HuH-7.5 (cell line): ENCODE measurements around the gene SECISBP2.
"Not testable (repeated sequence)": the region's sequence is repeated elsewhere in the genome, so short reads cannot be mapped to it uniquely, and the experiment has no call there.

Source experiments
- DNase-seq: peaks from one replicate; pipeline ENCODE4 v3.0.0; 2011; ENCODE audit warnings: low spot score

SECISBP2 gene

GRCh38 chr9:89310475-89311345, 7.6 kb upstream of the SECISBP2 start, which contains the start of gene CKS2:
CKS2 (plus strand) TSS chr9:89311195; CDS start chr9:89311293, 98 bp downstream.
- DNase-seq = peak; percentile 98

GRCh38 chr9:89311346-89312221, 6.7 kb upstream of the SECISBP2 start:
- DNase-seq = no peak

- DNase-seq = no peak
Observed at GRCh38 chr9:89312222-89312571, 6.1 kb upstream of the SECISBP2 start.

- no peak for DNase-seq
Observed at GRCh38 chr9:89313842-89314241, 4.5 kb upstream of the SECISBP2 start.

GRCh38 chr9:89314955-89315354, 3.3 kb upstream of the SECISBP2 start:
- DNase-seq = no peak

DNA sequence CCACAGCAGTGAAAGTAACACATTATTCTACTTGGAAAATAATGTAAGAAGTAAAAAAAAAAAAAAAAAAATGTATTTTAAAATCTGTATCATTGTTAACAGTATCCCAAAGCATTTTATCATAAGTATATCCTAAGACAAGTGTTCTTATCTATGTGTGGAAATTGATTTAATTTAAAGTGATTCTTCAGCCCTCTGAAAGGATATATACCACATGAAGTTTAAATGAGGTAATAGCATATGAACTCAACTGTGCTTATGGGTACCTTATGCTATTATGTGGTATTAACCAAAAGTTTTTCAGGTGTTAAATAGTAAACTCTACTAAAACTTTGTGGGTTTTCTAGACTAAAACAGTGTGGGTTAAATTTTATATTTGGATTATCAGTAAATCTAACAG, 2.8 kb upstream of the SECISBP2 start:
- no peak for DNase-seq

DNA sequence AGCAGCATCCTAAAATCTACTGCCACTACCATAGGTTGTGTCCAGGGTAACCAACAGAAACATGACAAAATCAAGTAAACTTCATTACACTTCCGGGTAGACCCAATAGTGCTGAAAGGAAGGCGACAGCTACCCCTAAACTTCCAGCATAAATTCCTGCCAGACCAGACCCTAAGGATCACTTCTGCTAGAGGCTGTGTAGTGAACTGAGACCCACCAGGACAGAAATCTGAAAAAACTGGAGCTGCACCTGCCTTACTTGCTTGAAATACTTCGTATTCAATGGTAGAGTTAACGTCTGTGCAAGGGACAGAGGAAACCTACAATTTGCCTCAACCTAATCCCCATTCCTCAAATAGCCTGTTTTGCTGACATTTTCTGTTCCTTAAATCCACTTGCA, 1.0 kb upstream of the SECISBP2 start:
- no peak for DNase-seq

GRCh38 chr9:89319015-89319905, 960 bp downstream of the SECISBP2 start:
- DNase-seq = no peak

- DNase-seq = no peak
Observed at GRCh38 chr9:89323390-89323789, 5.1 kb downstream of the SECISBP2 start.

- no peak for DNase-seq
Observed at GRCh38 chr9:89325733-89326132, 7.4 kb downstream of the SECISBP2 start.

GRCh38 chr9:89328064-89328463, 9.8 kb downstream of the SECISBP2 start:
- no peak for DNase-seq

- DNase-seq = no peak
Observed at GRCh38 chr9:89329917-89330316, 11.6 kb downstream of the SECISBP2 start.

DNA sequence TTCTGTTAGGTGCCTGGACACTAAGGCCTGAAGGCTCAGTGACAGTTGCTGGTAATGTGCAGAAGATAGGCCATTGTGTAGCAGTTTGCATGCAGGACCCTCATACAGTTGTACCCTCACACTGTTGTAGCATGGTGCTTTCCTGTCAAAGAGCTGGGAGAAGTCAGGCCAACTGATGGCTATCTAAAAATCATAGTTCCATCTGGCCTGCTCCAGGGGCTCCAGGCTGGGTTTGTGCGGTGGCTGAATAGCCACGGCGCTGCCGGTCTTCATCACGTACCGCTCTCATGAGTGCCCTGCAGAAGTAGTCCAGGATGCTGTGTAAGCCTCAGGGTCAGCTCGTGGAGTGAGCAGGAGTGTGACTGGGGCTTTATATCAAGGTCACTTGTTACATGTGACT, 12.2 kb downstream of the SECISBP2 start:
- DNase-seq = no peak

GRCh38 chr9:89339807-89340206, 21.5 kb downstream of the SECISBP2 start:
- no peak for DNase-seq

DNA sequence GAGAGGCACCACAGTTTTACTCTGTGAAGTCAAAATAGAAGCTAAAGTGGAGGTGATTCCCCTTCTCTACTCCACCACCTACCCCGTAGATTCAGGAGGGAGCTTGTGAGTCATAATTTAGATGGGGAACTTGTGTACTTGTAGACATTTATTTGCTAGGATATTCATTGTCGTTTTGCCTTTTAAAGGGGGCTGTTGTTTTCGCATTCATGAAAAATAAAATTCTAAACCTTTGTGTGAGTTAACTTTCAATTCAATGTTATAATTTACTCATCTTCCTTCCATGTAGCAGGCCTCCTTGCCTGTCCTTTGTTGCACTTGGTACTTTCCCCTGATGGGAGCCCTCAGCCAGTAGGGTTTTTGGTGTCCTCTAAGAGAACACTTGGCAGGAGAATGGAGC, 22.0 kb downstream of the SECISBP2 start:
- no peak for DNase-seq

DNA sequence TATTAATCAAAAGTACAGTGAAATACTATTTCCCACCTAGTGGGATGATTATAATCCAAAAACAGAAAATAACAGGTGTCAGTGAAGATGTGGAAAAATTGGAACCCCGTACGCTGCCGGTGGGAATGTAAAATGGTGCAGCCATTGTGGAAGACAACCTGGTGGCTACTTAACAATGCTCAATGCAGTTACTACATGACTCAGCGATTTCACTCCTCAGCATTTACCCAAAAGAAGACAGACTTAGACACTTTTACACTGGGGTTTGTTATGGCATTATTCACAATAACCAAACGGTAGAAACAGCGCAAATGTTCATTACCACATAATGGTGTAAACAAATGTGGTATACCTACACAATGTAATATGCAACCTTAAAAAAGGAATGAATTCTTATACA, 23.9 kb downstream of the SECISBP2 start:
- DNase-seq = no peak

DNA sequence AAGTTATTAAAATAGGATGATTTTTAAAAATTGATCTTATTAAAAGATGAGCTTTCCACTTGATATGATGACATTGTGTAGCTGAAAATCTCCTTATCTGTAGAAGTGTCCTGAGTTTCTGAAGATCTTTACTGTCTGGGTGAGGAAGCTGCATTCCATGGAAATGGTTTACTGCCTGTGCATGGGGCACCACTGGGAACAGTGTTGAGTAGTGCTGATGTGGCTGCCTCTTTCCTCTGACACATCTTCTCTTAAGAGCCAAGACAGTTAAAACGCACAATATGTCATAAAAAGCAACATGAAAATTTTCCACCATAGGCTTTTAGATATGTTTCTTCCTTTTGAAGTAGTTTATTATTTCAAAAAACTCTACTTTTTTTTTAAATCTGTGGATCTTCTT, 24.6 kb downstream of the SECISBP2 start:
- DNase-seq = no peak

DNA sequence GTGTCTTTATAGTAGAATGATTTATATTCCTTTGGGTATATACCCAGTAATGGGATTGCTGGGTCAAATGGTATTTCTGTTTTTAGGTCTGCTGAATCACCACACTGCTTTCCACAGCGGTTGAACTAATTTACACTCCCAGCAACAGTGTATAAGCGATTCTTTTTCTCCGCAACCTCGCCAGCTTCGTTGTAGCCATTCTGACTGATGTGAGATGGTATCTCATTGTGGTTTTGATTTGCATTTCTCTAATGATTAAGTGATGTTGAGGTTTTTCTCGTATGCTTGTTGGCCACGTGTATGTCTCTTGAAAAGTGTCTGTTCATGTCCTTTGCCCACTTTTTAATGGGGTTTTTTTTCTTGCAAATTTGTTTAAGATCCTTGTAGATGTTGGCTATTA, 25.5 kb downstream of the SECISBP2 start:
- DNase-seq = not testable (repeated sequence)

DNA sequence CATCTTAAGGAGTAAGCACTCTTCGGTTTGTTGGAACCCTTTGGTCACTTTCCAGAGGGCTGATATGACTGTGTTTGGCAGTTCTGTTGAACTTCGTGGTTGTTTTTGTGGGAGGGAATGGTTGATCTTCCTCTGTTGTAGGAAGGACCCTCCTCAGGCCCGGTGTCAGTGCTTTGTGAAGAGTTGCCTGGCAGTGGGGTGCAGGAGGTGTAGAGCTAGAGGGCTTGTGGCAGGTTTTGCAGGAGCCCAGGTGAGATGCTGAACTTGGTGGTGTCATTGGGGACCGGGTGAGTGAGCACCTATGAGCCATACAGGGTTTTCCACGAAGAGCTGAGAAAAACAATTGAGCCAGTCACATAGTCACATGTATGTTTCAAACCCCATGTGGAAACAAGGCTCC, 27.2 kb downstream of the SECISBP2 start:
- no peak for DNase-seq

GRCh38 chr9:89346696-89347095, 28.4 kb downstream of the SECISBP2 start:
- no peak for DNase-seq

GRCh38 chr9:89347651-89348050, 29.4 kb downstream of the SECISBP2 start:
- DNase-seq = no peak

DNA sequence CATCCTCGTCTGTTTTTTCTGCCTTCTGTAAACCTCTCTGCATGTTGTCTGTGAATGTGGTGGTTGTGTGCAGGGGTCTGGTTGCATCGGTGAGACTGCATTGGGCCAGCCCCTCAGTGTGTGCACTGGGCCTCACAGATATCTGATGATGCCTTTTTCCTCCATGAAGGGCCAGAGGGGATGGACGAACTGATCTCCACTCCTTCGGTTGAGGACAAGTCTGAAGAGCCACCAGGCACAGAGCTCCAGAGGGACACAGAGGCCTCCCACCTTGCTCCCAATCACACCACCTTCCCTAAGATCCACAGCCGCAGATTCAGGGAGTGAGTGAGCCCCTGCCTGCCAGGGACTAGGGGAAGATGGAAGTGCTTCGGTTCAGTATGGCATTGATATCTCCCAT, 31.3 kb downstream of the SECISBP2 start:
- DNase-seq = no peak
